Mesodermal cell (in vitro differentiated cells): ENCODE results near the gene BRSK1.
"Not testable (repeated sequence)": the region's sequence is repeated elsewhere in the genome, so short reads cannot be mapped to it uniquely, and the experiment has no call there.

Source experiments
- H3K27ac ChIP-seq: 2 replicates; pipeline ENCODE4 v1.7.0; 2013; ENCODE audit warnings: mild to moderate bottlenecking, low read depth, low read length, moderate library complexity; ENCODE audit not compliant: severe bottlenecking
- H3K36me3 ChIP-seq: 2 replicates; pipeline ENCODE4 v1.7.1; 2013; ENCODE audit warnings: mild to moderate bottlenecking, low read length, moderate library complexity; ENCODE audit not compliant: control insufficient read depth, insufficient read depth
- H3K4me1 ChIP-seq: one replicate; pipeline ENCODE4 v1.7.1; 2013; ENCODE audit warnings: mild to moderate bottlenecking, low read length; ENCODE audit not compliant: insufficient read depth, control insufficient read depth, poor library complexity, severe bottlenecking
- H3K4me3 ChIP-seq: 2 replicates; pipeline ENCODE4 v1.7.0; 2013; ENCODE audit warnings: low read length, control low read depth, mild to moderate bottlenecking; ENCODE audit not compliant: insufficient read depth, poor library complexity, severe bottlenecking; ENCODE audit errors: extremely low read depth
- H3K9me3 ChIP-seq: 2 replicates; pipeline ENCODE4 v1.7.1; 2013; ENCODE audit warnings: mild to moderate bottlenecking, low read length, moderate library complexity; ENCODE audit not compliant: control insufficient read depth
- WGBS, 2 experiments: methylation state at CpG; one replicate each; pipeline ENCODE4 v1.1.5; 2013; ENCODE audit warnings: missing lambda C conversion rate in 2 of 2; ENCODE audit not compliant: insufficient coverage in 2 of 2; 5-methylcytosine and 5-hydroxymethylcytosine counted together

Gene BRSK1

DNA sequence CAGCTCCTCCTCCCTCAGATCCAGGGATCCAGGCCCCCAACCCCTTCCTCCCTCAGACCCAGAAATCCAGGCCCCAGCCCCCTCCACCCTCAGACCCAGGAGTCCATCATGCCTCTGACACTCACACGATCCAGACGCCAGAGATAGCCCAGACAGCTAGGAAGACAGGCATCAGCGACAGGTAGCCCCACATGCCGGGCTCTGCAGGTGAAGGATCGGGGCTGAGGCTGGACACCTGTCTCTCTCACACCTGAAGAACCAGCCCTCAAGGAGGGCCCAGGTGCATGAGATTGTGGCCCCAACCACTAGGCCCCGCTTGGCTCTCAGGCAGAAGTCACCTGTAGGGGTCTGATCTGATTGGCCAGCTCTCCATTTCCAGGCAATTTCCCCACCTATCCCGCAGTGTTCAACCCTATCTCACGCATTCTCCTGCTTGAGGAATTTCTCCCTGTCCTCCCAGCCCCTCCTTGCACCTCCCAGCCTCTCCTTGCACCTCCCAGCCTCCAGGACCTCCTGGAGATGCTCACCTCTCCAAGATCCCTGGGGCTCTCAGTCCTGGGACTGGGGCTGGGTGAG lies 37.1 kb downstream of the BRSK1 start:
- Histone ChIP-seq H3K4me1 (no peaks in the 10 kb centered on the region), H3K36me3 (no peaks in the 10 kb centered on the region), H3K4me3 (no peak overlapping the region), H3K9me3 (no peaks in the 10 kb centered on the region), H3K27ac (no peak overlapping the region)
- 87 to 98% methylated on average over 8 of the region's 8 CpGs for WGBS, 2 experiments

DNA sequence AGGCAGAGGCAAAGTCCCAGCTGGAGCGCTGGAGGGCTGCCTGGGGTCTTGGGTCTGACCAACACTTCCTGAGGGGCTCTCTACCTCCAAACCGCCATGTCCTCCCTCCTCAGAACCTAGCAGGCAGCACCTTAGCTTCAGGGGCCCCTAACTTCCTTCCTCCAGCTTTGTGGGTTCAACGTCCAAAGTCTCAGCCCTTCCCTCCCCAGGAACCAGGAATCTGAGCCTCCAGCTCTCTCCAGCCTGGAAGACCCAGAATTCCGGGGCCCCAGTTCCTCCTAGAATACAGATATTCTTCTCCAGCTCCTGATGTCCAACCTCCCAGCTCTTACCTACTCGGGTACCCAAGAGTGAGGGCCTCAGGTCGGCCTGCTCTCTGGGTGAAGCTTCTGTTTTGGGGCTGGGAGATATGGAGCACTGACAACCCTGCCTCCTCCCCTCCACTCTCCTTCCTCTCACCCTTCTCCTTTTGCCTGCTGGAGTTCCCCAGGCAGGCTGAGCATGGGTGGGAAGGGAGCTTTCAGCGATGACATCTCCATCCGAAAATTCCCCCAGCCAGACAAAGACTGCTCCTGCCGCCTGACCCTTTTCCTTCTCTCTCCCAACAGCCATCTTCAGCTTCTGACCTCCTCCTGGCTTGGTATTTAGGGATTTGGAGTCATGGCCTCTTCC lies 37.8 kb downstream of the BRSK1 start:
- Histone ChIP-seq H3K36me3 (no peaks in the 10 kb centered on the region), H3K9me3 (no peaks in the 10 kb centered on the region), H3K4me1 (no peaks in the 10 kb centered on the region), H3K4me3 (no peak overlapping the region), H3K27ac (no peak overlapping the region)
- 88 to 100% methylated on average over 4 to 5 of the region's 9 CpGs for WGBS, 2 experiments

DNA sequence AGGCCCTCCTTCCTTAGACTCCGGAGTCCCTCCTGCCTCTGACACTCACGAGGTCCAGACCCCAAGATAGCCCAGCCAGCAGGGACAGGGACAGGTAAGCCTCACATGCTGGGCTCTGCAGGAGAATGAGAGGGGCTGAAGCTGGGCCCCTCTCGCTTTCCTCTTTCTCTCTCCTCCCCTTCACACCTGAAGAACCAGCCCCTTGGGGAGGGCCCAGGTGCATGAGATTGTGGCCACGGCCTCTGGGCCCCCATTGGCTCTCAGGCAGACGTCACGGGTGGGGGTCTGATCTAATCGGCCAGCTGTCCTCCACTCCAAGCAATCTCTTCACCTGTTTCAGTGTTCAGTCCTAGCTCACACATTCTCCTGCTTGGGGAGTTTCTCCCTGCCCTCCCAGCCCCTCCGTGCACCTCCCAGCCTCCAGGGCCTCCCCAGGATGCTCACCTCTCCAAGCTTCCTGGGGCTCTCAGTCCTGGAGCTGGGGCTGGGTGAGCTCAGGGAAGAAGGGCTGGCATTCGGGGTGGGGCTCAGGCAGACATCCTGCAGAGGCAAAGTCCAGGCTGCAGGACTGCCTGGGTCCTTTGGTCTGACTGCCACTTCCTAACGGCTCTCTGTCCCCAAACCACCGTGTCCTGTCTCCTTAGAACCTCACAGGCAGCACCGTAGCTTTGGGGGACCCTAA lies 38.5 kb downstream of the BRSK1 start:
- Histone ChIP-seq H3K9me3 (no peaks in the 10 kb centered on the region), H3K36me3 (no peaks in the 10 kb centered on the region), H3K4me3 (no peak overlapping the region), H3K27ac (no peak overlapping the region), H3K4me1 (no peaks in the 10 kb centered on the region)
- 79 to 88% methylated on average over 10 to 11 of the region's 12 CpGs for WGBS, 2 experiments

DNA sequence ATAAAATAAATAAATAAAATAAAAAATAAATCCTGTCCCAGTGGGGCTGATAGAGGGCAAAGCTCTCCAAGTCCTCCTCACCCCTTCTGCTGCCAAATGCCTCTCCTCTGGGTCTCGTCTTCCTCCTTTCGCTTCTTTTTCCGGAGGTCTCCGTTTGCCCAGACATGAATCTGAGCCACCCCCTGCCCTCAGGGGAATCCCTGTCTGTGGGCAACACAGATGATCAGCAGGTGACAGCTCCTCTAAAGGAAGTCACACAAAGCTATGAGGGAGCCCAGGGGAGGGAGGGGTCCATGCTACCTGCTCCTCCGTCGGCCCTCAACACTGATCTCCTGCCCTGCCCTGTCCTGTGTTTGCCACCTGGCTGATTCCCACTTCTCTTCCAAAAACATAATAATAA lies 40.9 kb downstream of the BRSK1 start:
- Histone ChIP-seq H3K27ac (no peak overlapping the region), H3K9me3 (no peaks in the 10 kb centered on the region), H3K4me1 (no peaks in the 10 kb centered on the region), H3K36me3 (no peaks in the 10 kb centered on the region), H3K4me3 (no peak overlapping the region)
- WGBS, 2 experiments, result 93 to 100% methylated on average over 2 to 5 of the region's 6 CpGs

DNA sequence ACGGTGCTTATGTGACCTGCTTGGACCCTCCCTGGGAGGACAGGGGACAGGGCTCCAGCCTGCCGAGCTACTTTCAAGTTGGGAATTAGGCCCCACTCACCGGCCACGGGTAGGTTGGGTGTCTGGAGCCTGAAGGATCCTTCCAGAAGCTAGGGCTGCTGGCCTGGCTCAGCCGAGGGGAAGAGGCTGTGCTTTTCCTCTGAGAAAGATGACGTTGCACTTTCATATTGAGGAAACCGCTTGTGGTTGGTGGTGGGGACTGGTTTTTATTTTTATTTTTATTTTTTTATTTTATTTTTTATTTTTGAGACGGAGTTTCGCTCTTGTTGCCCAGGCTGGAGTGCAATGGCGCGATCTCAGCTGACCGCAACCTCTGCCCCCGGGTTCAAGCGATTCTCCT lies 41.4 kb downstream of the BRSK1 start, which contains the start of gene TMEM150B:
TSS of gene TMEM150B (minus strand) at position 170 of the 400 bp plus-strand sequence. CDS start 4,305 bp downstream, outside the sequence.
- 92 to 97% methylated on average over 11 to 12 of the region's 14 CpGs for WGBS, 2 experiments
- H3K4me1 ChIP-seq, result no peaks in the 10 kb centered on the region

DNA sequence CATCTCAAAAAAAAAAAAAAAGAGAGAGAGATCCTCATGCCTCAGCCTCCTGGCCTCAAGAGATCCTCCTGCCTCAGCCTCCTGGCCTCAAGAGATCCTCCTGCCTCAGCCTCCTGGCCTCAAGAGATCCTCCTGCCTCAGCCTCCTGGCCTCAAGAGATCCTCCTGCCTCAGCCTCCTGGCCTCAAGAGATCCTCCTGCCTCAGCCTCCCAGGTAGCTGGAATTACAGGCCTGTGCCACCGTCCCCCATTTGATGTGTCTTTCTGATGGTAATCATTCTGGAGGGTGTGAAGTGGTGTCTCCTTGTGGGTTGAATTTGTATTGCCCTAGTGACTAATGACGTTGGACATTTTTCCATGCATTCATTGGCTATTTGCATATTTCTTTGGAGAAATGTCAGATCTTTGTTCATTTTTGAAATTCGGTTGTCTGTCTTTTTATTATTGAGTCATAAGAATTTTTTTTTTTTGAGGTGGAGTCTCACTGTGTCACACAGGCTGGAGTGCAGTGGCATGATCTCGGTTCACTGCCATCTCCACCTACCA lies 45.0 kb downstream of the BRSK1 start:
- H3K9me3 ChIP-seq, H3K4me3 ChIP-seq, H3K36me3 ChIP-seq, H3K4me1 ChIP-seq, H3K27ac ChIP-seq: not testable (repeated sequence)
- WGBS, 2 experiments, result 83 to 94% methylated on average over 2 of the region's 4 CpGs

More for the DNA sequence above, 41.4 kb downstream of the BRSK1 start, which contains the start of gene TMEM150B:
- Histone ChIP-seq H3K36me3 (no peaks in the 10 kb centered on the region), H3K4me3 (no peak within 1 kb of the TSS), H3K9me3 (no peaks in the 10 kb centered on the region), H3K27ac (no peak within 1 kb of the TSS)

DNA sequence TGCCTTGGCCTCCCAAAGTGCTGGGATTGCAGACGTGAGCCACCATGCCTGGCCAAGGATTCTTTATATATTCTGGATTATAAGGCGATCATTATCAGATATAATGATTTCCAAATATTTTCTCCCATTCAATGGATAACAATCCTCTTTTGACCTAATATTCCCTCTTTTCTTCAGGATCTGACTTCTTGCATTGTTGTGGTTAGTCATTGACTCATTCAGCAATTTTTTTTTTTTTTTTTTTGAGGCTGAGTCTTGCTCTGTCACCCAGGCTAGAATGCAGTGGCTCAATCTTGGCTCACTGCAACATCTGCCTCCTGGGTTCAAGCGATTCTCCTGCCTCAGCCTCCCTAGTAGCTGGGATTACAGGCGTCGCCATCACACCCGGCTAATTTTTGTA lies 46.0 kb downstream of the BRSK1 start:
- H3K27ac ChIP-seq, H3K36me3 ChIP-seq, H3K4me1 ChIP-seq, H3K9me3 ChIP-seq, H3K4me3 ChIP-seq: not testable (repeated sequence)
- 88 to 92% methylated on average over 4 to 5 of the region's 6 CpGs for WGBS, 2 experiments

DNA sequence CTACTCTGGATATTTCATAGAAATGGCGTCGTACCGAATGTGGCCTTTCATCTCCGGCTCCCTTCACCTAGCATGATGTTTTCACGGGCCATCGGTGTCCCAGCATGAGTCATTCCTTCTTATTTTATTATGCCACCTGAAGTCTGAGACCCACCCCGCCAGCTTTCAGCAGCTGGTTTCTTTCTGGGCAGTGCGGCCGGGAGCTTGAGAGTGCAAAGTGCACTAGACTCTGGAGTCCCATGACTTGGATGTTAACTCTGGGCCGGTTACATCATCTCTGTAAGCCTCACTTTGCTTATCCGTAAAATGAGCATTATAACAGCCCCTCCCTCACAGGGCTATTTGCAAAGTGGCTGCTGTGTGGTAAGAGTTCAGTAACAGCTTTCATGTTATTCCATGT lies 50.1 kb downstream of the BRSK1 start:
- H3K4me3 ChIP-seq, result no peak overlapping the region
- H3K9me3 ChIP-seq, result no peaks in the 10 kb centered on the region
- H3K4me1 ChIP-seq, result no peaks in the 10 kb centered on the region
- no peak overlapping the region for H3K27ac ChIP-seq
- 92 to 94% methylated on average over 10 to 11 of the region's 11 CpGs for WGBS, 2 experiments
- no peaks in the 10 kb centered on the region for H3K36me3 ChIP-seq

DNA sequence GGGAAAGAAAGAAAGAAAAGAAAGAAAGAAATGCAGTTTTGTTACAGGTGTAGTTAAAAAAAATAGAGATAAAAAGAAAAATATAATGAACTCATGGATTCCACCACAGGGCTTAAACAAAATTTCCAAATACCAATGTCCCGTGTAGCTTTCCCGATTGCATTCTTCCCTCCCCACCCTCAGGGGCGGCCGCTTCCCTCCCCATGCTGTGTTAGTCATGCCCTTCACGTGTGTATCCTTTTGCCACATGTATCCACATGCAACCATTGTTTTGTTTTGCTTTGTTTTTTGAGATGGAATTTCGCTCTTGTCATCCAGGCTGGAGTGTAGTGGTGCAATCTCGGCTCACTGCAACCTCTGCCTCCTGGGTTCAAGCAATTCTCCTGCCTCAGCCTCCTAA lies 52.3 kb downstream of the BRSK1 start:
- Histone ChIP-seq H3K4me1 (no peaks in the 10 kb centered on the region), H3K9me3 (no peaks in the 10 kb centered on the region), H3K27ac (no peak overlapping the region), H3K36me3 (no peaks in the 10 kb centered on the region), H3K4me3 (no peak overlapping the region)
- WGBS, 2 experiments, result 84 to 100% methylated on average over 2 of the region's 7 CpGs

DNA sequence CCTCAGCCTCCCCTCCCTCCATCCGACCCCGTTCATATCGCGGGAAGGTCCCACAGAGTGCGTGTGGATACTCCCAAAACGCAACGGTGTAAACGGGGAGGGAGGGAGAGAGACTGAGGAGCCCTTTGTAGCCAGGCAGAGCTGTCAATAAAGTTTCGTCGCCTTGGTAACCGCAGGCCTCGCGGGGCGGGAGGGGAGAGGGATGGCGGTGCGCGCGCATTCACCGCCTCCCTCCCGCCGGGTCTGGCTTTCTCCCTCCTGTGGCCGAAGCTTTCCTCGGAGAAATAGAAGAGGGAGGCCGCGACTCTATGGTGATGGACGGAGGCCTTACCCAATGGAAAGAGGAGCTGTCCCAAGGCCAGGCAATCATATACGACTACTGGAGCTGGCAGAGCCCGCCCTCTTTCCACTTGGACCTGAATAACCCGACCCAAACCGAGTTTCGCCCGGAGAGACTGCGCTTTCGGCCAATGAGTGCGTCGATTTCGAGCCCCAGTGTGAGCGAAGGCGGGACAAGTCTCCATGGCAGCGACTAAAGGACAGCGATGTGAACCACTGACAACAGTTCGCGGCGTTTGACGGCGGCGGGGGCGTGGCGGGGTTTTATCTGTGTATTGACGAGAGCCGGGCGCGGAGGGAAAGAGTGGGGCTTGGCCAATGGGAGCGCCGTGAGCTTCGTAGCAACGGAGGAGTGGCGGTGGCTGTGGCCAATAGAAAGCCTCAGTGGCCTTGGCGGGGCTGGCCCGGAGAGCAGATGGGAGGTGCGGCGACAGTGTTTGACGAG lies 55.5 kb downstream of the BRSK1 start, which contains the start of gene KMT5C:
TSS of gene KMT5C (plus strand) at position 772 of the 784 bp plus-strand sequence. CDS start 2,061 bp downstream, outside the sequence.
- H3K36me3 ChIP-seq, result peaks cover 25% of the 10 kb centered on the region
- H3K4me3 ChIP-seq, result peak within 1 kb of the TSS; percentile 77
- peak within 1 kb of the TSS; percentile 100 for H3K27ac ChIP-seq
- WGBS, 2 experiments, result 0% methylated on average over 55 to 56 of the region's 63 CpGs
- no peaks in the 10 kb centered on the region for H3K9me3 ChIP-seq
- H3K4me1 ChIP-seq, result peaks cover 6% of the 10 kb centered on the region
